OCI-LY1 (cell line): Measurements from ENCODE around the gene ANKS1A.

ENCODE experiments used
- H2AFZ ChIP-seq: fragments of 200-600 bp; sonication (generic), shearing (Covaris generic); 2 replicates; pipeline ENCODE4 v1.6.0; 2014; ENCODE audit warnings: antibody characterized with exemption, mild to moderate bottlenecking, low read length
- H3F3A ChIP-seq: fragments of 200-600 bp; sonication (generic), shearing (Covaris generic); 2 replicates; pipeline ENCODE4 v1.6.0; 2014; ENCODE audit warnings: mild to moderate bottlenecking, antibody characterized with exemption, low read length, moderate library complexity; ENCODE audit not compliant: insufficient read depth
- H3K27ac ChIP-seq: fragments of 200-600 bp; sonication (generic); 2 replicates; pipeline ENCODE4 v1.5.1; 2014; ENCODE audit warnings: low read length, mixed run types, mild to moderate bottlenecking, low read depth; ENCODE audit not compliant: poor library complexity, severe bottlenecking
- H3K27me3 ChIP-seq: fragments of 200-600 bp; sonication (generic); 2 replicates; pipeline ENCODE4 v1.6.0; 2014; ENCODE audit warnings: antibody characterized with exemption, mild to moderate bottlenecking, low read length, moderate library complexity; ENCODE audit not compliant: insufficient read depth
- H3K36me3 ChIP-seq: fragments of 200-600 bp; sonication (generic); 2 replicates; pipeline ENCODE4 v1.6.1; 2014; ENCODE audit warnings: mild to moderate bottlenecking, antibody characterized with exemption, low read length, moderate library complexity, mixed read lengths; ENCODE audit not compliant: insufficient read depth
- H3K4me1 ChIP-seq: fragments of 200-600 bp; sonication (generic); 2 replicates; pipeline ENCODE4 v1.5.1; 2014; ENCODE audit warnings: mild to moderate bottlenecking, low read length, moderate library complexity; ENCODE audit not compliant: insufficient read depth, severe bottlenecking
- H3K4me2 ChIP-seq: fragments of 200-600 bp; sonication (generic), shearing (Covaris generic); 2 replicates; pipeline ENCODE4 v1.6.1; 2014; ENCODE audit warnings: low read length
- H3K4me3 ChIP-seq: fragments of 200-600 bp; sonication (generic); 2 replicates; pipeline ENCODE4 v1.5.1; 2014; ENCODE audit warnings: low read length, low read depth, mild to moderate bottlenecking, mixed read lengths; ENCODE audit not compliant: poor library complexity, severe bottlenecking
- H3K79me2 ChIP-seq: fragments of 200-600 bp; shearing (Covaris generic); 2 replicates; pipeline ENCODE4 v1.6.1; 2016; ENCODE audit warnings: mixed run types, low read length, mixed read lengths; ENCODE audit not compliant: insufficient read depth
- H3K9ac ChIP-seq: fragments of 200-600 bp; sonication (generic), shearing (Covaris generic); 2 replicates; pipeline ENCODE4 v1.6.1; 2014; ENCODE audit warnings: mild to moderate bottlenecking, low read length, mixed read lengths
- H3K9me2 ChIP-seq: fragments of 200-600 bp; sonication (generic), shearing (Covaris generic); 2 replicates; pipeline ENCODE4 v1.6.1; 2014; ENCODE audit warnings: low read depth, mild to moderate bottlenecking, low read length, mixed read lengths
- H3K9me3 ChIP-seq: fragments of 200-600 bp; shearing (Covaris generic); 2 replicates; pipeline ENCODE4 v1.6.1; 2014; ENCODE audit warnings: low read length, mixed read lengths
- H4K20me1 ChIP-seq: fragments of 200-600 bp; sonication (generic), shearing (Covaris generic); 2 replicates; pipeline ENCODE4 v1.6.0; 2016; ENCODE audit warnings: mild to moderate bottlenecking, low read length; ENCODE audit not compliant: insufficient read depth
- CTCF ChIP-seq: fragments of 200-600 bp; sonication (generic), shearing (Covaris generic); IDR thresholded peaks from 2 replicates; pipeline ENCODE4 v1.5.1; 2017; ENCODE audit warnings: mild to moderate bottlenecking, antibody characterized with exemption, low read length, moderate library complexity, mixed read lengths
- EZH2 ChIP-seq: fragments of 200-600 bp; sonication (generic), shearing (Covaris generic); IDR thresholded peaks from 2 replicates; pipeline ENCODE4 v1.8.0; 2017; ENCODE audit warnings: borderline replicate concordance, mixed run types, mild to moderate bottlenecking, antibody characterized with exemption, low read length, moderate library complexity, mixed read lengths

The ANKS1A gene

GRCh38 chr6:35043381-35044130 lies 154.5 kb downstream of the ANKS1A start:
- Histone ChIP-seq H3K4me1 (no peaks in the 10 kb centered on the region), H3K79me2 (no peaks in the 10 kb centered on the region), H4K20me1 (no peaks in the 10 kb centered on the region), H2AFZ (no peak overlapping the region), H3K27ac (no peak overlapping the region), H3K9ac (no peak overlapping the region), H3K36me3 (no peaks in the 10 kb centered on the region), H3K4me2 (no peak overlapping the region), H3K4me3 (no peak overlapping the region), H3K27me3 (no peaks in the 10 kb centered on the region), H3K9me3 (no peaks in the 10 kb centered on the region), H3F3A (no peaks in the 10 kb centered on the region), H3K9me2 (no peaks in the 10 kb centered on the region)
- TF ChIP-seq EZH2 (no peak), CTCF (no peak)

GRCh38 chr6:35044145-35044745 lies 155.2 kb downstream of the ANKS1A start:
- no peak overlapping the region for H2AFZ ChIP-seq
- H3K4me1 ChIP-seq, result no peaks in the 10 kb centered on the region

GRCh38 chr6:35044761-35045421 lies 155.8 kb downstream of the ANKS1A start:
- Histone ChIP-seq H3K4me1 (no peaks in the 10 kb centered on the region), H3K79me2 (no peaks in the 10 kb centered on the region), H3K4me2 (no peak overlapping the region), H3K27me3 (no peaks in the 10 kb centered on the region), H3K9me3 (no peaks in the 10 kb centered on the region), H3K9ac (no peak overlapping the region), H4K20me1 (no peaks in the 10 kb centered on the region), H2AFZ (no peak overlapping the region), H3F3A (no peaks in the 10 kb centered on the region), H3K4me3 (no peak overlapping the region), H3K36me3 (no peaks in the 10 kb centered on the region), H3K27ac (no peak overlapping the region), H3K9me2 (no peaks in the 10 kb centered on the region)
- TF ChIP-seq CTCF (no peak), EZH2 (no peak)

More at GRCh38 chr6:35044145-35044745, 155.2 kb downstream of the ANKS1A start:
- Histone ChIP-seq H3K27ac (no peak overlapping the region), H3K27me3 (no peaks in the 10 kb centered on the region), H3K9me2 (no peaks in the 10 kb centered on the region), H4K20me1 (no peaks in the 10 kb centered on the region), H3K9ac (no peak overlapping the region), H3K79me2 (no peaks in the 10 kb centered on the region), H3F3A (no peaks in the 10 kb centered on the region), H3K4me3 (no peak overlapping the region), H3K36me3 (no peaks in the 10 kb centered on the region), H3K4me2 (no peak overlapping the region), H3K9me3 (no peaks in the 10 kb centered on the region)
- no peak for TF ChIP-seq EZH2
